RWPE1 (cell line): ENCODE data around the gene TNFSF10.
"Not testable (repeated sequence)": the region's sequence is repeated elsewhere in the genome, so short reads cannot be mapped to it uniquely, and the experiment has no call there.

Experiments
- CTCF ChIA-PET: fragments of 350-600 bp; sonication (Branson Sonifier 250); formaldehyde crosslinking; extraction: SDS; loops from one replicate; lab custom pipeline; 2021; lab: Yijun Ruan, JAX
- POLR2A ChIA-PET: fragments of 400-600 bp; formaldehyde crosslinking; extraction: SDS; loops from one replicate; lab custom pipeline; 2020; ENCODE audit warnings: antibody characterized with exemption; ENCODE audit not compliant: low non-redundant PET; lab: Yijun Ruan, JAX
- DNase-seq: peaks from one replicate; pipeline ENCODE4 v3.0.0; 2012; ENCODE audit warnings: low spot score
- H3K27ac ChIP-seq: fragments of 450-650 bp; 2 replicates; pipeline ENCODE4 v1.5.1; 2017
- TF ChIP-seq, protein P1 (sequence below): fragments of 450-650 bp; conservative IDR thresholded peaks from 2 replicates; pipeline ENCODE4 v1.5.1; 2017; ENCODE audit warnings: low read depth, mild to moderate bottlenecking

The TNFSF10 gene

DNA sequence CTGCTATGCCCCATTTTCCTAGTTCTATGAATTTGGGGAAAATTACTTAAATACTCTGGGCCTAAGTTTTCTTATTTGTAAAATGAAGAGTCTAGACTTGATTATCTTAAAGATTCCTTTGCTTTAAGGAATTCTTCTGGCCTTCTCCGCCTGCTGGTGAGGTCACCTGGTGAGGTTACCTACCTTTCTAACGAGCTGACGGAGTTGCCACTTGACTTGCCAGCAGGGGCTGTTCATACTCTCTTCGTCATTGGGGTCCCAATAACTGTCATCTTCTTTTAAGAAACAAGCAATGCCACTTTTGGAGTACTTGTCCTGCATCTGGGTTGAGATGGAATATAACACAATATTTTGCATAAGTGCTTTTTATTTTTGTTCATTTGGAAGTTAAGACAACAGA is 8.6 kb downstream of the TNFSF10 start:
- TF ChIP-seq, protein P1, sequence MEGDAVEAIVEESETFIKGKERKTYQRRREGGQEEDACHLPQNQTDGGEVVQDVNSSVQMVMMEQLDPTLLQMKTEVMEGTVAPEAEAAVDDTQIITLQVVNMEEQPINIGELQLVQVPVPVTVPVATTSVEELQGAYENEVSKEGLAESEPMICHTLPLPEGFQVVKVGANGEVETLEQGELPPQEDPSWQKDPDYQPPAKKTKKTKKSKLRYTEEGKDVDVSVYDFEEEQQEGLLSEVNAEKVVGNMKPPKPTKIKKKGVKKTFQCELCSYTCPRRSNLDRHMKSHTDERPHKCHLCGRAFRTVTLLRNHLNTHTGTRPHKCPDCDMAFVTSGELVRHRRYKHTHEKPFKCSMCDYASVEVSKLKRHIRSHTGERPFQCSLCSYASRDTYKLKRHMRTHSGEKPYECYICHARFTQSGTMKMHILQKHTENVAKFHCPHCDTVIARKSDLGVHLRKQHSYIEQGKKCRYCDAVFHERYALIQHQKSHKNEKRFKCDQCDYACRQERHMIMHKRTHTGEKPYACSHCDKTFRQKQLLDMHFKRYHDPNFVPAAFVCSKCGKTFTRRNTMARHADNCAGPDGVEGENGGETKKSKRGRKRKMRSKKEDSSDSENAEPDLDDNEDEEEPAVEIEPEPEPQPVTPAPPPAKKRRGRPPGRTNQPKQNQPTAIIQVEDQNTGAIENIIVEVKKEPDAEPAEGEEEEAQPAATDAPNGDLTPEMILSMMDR: no peak
- ChIA-PET CTCF (interaction anchor here (0.6 kb wide), 1 partner anchor 1945 kb away, joined by 3 read pairs; no protein-coding TSS in a partner anchor), POLR2A (no interaction called here)
- DNase-seq: no peak
- no peak overlapping the region for H3K27ac ChIP-seq

DNA sequence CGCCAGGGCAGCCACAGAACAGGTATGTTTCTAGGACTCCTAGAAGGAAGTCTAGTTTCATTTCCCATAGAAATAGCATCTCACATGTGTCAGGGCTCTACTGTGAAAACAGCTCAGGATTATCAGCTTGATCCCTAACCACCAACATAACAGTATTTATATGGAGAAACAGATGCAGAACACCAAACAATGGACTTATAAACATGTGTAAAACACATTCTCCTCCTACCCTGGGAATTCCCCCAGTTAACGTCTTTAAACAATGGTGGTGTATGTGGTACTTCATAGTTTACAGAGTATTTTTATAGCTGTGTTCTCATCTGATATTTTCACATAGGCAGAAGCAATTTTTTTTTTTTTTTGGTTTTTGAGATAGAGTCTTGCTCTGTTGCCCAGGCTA is 9.7 kb downstream of the TNFSF10 start:
- TF ChIP-seq, protein P1: no peak
- H3K27ac ChIP-seq: no peak overlapping the region
- no peak for DNase-seq
- ChIA-PET CTCF (no interaction called here), POLR2A (no interaction called here)

DNA sequence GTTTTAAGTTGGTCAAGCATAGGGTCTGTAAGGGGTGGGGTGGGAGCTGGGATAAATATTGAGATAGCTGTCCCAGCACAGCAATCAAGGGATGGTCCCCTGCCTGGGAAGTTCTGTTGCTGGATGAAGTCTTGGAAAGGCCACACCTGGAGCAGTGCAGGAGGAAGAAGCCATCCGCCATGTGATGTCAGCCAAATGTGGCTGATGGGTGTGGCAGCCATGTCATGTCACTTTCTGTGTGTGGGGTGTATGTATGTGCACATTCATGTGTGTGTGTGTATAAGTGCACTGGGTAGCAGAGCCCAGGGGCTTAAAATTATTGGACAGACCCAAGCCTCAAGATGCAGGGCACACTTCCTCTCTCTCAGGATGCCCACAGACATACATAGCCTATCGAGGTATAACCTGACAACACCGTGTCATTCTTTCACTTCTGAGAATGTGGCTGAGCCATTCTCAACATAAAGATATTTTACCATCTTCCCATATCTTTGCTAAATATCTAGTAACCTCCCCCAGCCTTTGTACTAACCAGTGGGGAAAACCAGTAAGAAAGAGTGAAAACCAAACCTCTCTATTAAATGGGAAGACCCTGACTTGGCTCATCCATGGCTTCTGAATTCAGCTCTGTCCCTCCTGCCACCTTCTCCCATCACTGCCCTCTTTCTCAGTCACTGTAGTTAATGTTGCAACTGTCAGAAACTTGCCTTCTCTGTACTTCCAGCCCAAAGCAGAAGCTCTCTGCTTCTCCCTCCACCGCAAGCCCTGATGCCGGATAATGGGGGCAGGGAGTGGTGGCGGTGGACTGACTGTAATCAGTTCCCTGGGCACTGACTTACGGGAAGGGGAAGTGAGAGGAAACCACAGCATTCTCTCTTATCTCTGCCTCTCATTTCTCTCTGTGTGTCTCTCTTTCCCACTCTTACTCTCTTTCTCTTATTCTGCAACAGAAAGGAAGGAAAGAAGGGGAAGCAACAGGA is 11.2 kb downstream of the TNFSF10 start:
- TF ChIP-seq, protein P1: no peak
- ChIA-PET CTCF (interaction anchor here (0.6 kb wide), 1 partner anchor 188 kb away, joined by 3 read pairs; no protein-coding TSS in a partner anchor), POLR2A (no interaction called here)
- H3K27ac ChIP-seq: no peak overlapping the region
- no peak for DNase-seq

DNA sequence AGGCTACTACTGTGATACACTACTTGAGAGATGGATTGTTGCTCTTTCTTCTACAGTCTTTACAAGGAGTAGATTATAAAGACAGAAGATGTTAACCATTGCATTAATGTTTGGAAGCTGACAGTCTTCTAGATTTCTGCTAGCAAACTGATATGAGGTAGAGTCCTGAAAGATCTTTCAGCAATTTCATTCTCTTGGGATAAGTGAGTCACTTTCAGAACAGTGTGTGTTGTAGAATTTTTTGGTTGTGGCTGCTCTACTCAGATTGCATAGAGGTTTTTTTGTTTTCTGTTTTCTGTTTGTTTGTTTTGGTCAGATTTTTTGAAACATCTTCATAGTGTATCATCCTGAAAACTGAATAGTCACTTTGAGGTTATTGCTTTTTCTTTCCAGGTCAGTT is 17.1 kb downstream of the TNFSF10 start:
- ChIA-PET CTCF (interaction anchor here (0.6 kb wide), 1 partner anchor 65 kb away, joined by 4 read pairs; no protein-coding TSS in a partner anchor), POLR2A (no interaction called here)
- no peak overlapping the region for H3K27ac ChIP-seq
- DNase-seq: no peak
- TF ChIP-seq, protein P1: no peak

DNA sequence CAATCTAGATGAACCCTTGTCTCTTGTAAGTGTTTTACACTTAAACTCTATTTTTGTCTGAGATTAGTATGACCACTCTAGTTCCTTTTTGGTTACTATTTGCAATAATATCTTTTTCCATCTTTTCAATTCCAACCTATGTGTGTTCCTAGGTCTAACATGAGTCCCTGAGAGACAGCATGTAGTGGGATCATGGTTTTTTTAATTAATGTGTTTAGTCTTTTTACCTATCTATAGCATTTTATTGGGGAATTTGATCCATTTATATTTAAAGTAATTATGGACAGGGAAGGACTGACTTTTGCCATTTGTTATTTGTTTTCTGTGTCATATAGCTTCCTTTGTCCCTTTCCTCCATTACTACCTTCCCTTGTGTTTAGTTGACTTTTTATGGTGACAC is 21.7 kb downstream of the TNFSF10 start:
- CTCF ChIA-PET: no interaction called here
- DNase-seq: no peak
- H3K27ac ChIP-seq: no peak overlapping the region
- POLR2A ChIA-PET: no interaction called here
- TF ChIP-seq, protein P1: no peak

DNA sequence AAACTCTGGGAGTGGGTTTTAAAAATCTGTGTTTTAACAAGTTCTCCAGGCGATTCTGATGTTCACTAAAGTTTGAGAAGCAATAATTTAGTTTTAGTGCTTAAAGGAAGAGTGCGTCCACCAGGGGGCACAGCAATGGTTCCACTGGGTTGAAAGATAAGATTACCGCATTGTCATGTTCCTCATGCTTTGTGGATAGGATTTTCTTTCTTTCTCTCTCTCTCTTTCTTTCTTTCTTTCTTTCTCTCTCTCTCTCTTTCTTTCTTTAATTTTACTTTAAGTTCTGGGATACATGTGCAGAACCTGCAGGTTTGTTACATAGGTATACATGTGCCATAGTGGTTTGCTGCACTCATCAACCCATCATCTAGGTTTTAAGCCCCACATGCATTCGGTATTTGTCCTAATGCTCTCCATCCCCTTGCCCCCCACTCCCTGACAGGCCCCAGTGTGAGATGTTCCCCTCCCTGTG is 33.0 kb downstream of the TNFSF10 start:
- TF ChIP-seq, protein P1: peak; percentile 76
- CTCF ChIA-PET: interaction anchor here (1.0 kb wide), 1 partner anchor 182 kb away, joined by 3 read pairs; no protein-coding TSS in a partner anchor
- DNase-seq: peak; percentile 68
- POLR2A ChIA-PET, H3K27ac ChIP-seq: not testable (repeated sequence)
